H1 (cell line): ENCODE results near the gene NADSYN1. TPM values are rescaled to one million over a fixed set of nuclear protein-coding genes. Genes with fewer than 3 reads are reported as not detected.

Experiments
- CTCF ChIA-PET: fragments of 300-600 bp; sonication (Branson Sonifier 250); formaldehyde crosslinking; loops from one replicate; lab custom pipeline; 2021; ENCODE audit not compliant: partially characterized antibody; lab: Charles Lee
- POLR2A ChIA-PET: fragments of 300-600 bp; sonication (Branson Sonifier 250); formaldehyde crosslinking; loops from one replicate; lab custom pipeline; 2021; ENCODE audit warnings: inconsistent platforms; ENCODE audit not compliant: partially characterized antibody; lab: Charles Lee
- DNase-seq, 2 experiments: peaks; one replicate each; pipeline versions ENCODE4 v3.0.0 to v3.0.0-alpha.2; 2010 to 2022; ENCODE audit warnings: low spot score in 2 of 2, low read depth in 1 of 2, mixed read lengths in 1 of 2
- FAIRE-seq: peaks from 2 replicates; lab custom pipeline; 2011; peaks lifted over from hg19 to GRCh38; lab: Jason Lieb, UNC
- H2AFZ ChIP-seq: 2 replicates; pipeline ENCODE4 v1.8.1; 2012; ENCODE audit warnings: low read length, inconsistent platforms
- H2AK5ac ChIP-seq: 2 replicates; pipeline ENCODE4 v1.6.1; 2013; ENCODE audit warnings: low read depth, low read length
- H2BK120ac ChIP-seq: replicated peaks from 2 replicates; pipeline ENCODE3; 2013; ENCODE audit warnings: low read depth, low read length, inconsistent platforms
- H2BK12ac ChIP-seq: 2 replicates; pipeline ENCODE4 v1.6.1; 2013; ENCODE audit warnings: low read depth, low read length
- H2BK15ac ChIP-seq: 2 replicates; pipeline ENCODE4 v1.6.1; 2013; ENCODE audit warnings: low read length
- H2BK20ac ChIP-seq: 2 replicates; pipeline ENCODE4 v1.6.1; 2013; ENCODE audit warnings: low read length
- H2BK5ac ChIP-seq: 2 replicates; pipeline ENCODE4 v1.6.1; 2013; ENCODE audit warnings: low read depth, low read length
- H3K14ac ChIP-seq: 2 replicates; pipeline ENCODE4 v1.6.1; 2013; ENCODE audit warnings: inconsistent platforms; ENCODE audit not compliant: insufficient read length
- H3K18ac ChIP-seq: 2 replicates; pipeline ENCODE4 v1.6.1; 2013; ENCODE audit warnings: low read length; ENCODE audit errors: extremely low read depth
- H3K23ac ChIP-seq: 2 replicates; pipeline ENCODE4 v1.6.1; 2013; ENCODE audit warnings: inconsistent platforms; ENCODE audit not compliant: insufficient read length
- H3K23me2 ChIP-seq: 2 replicates; pipeline ENCODE4 v1.6.1; 2013; ENCODE audit warnings: low read depth, low read length
- H3K27ac ChIP-seq: 2 replicates; pipeline ENCODE4 v1.6.1; 2011; ENCODE audit warnings: low read depth, low read length, inconsistent platforms
- H3K27me3 ChIP-seq, 4 experiments: replicated peaks in 1 of 4; 1 replicate in 1 of 4; 2 replicates in 3 of 4; pipeline versions ENCODE4 v1.6.1 to v1.8.1; 2011 to 2013; ENCODE audit warnings: low read length in 3 of 4, mild to moderate bottlenecking in 3 of 4, inconsistent platforms in 2 of 4, mixed read lengths in 2 of 4, moderate library complexity in 1 of 4; ENCODE audit not compliant: control insufficient read depth in 3 of 4, insufficient read depth in 3 of 4; ENCODE audit errors: extremely low read depth in 1 of 4
- H3K36me3 ChIP-seq, 4 experiments: 2 replicates each; pipeline versions ENCODE4 v1.6.1 to v1.8.1; 2011 to 2013; ENCODE audit warnings: mild to moderate bottlenecking in 4 of 4, low read length in 3 of 4, moderate library complexity in 2 of 4, control low read depth in 1 of 4, inconsistent platforms in 1 of 4; ENCODE audit not compliant: insufficient read depth in 4 of 4, control insufficient read depth in 2 of 4
- H3K4ac ChIP-seq: replicated peaks from 2 replicates; pipeline ENCODE3; 2013; ENCODE audit warnings: low read length, low read depth, mixed read lengths, inconsistent platforms; ENCODE audit not compliant: insufficient read length
- H3K4me1 ChIP-seq, 4 experiments: replicated peaks in 1 of 4; 1 replicate in 1 of 4; 2 replicates in 3 of 4; pipeline versions ENCODE4 v1.6.1 to v1.8.1; 2011 to 2013; ENCODE audit warnings: low read length in 3 of 4, inconsistent platforms in 2 of 4, mixed read lengths in 1 of 4; ENCODE audit not compliant: insufficient read depth in 4 of 4, control insufficient read depth in 3 of 4
- H3K4me2 ChIP-seq, 2 experiments: 2 replicates each; pipeline versions ENCODE4 v1.6.1 to v1.8.1; 2011 to 2013; ENCODE audit warnings: low read depth in 2 of 2, low read length in 2 of 2, control low read depth in 1 of 2, inconsistent platforms in 1 of 2, mild to moderate bottlenecking in 1 of 2; ENCODE audit not compliant: insufficient read depth in 1 of 2
- H3K4me3 ChIP-seq, 4 experiments: fragments of 200-600, 300-600 bp in 1 of 4; sonication (generic), shearing (Covaris generic), sonication (Bioruptor Twin) in 1 of 4; 2 replicates each; pipeline versions ENCODE4 v1.5.1 to v1.8.1; 2011 to 2016; ENCODE audit warnings: low read length in 4 of 4, low read depth in 3 of 4, control low read depth in 2 of 4, inconsistent platforms in 2 of 4, mild to moderate bottlenecking in 2 of 4, mixed read lengths in 1 of 4, moderate library complexity in 1 of 4; ENCODE audit not compliant: insufficient read depth in 2 of 4; ENCODE audit errors: extremely low read depth in 1 of 4
- H3K56ac ChIP-seq: replicated peaks from 2 replicates; pipeline ENCODE3; 2013; ENCODE audit warnings: low read depth, mild to moderate bottlenecking, mixed read lengths, low read length, inconsistent platforms; ENCODE audit not compliant: insufficient read length
- H3K79me1 ChIP-seq: 2 replicates; pipeline ENCODE4 v1.6.1; 2013; ENCODE audit warnings: low read depth, low read length, control low read depth
- H3K79me2 ChIP-seq, 2 experiments: 2 replicates each; pipeline versions ENCODE4 v1.6.1 to v1.8.1; 2012 to 2013; ENCODE audit warnings: low read length in 2 of 2, mild to moderate bottlenecking in 2 of 2, inconsistent platforms in 1 of 2; ENCODE audit not compliant: insufficient read depth in 2 of 2, control insufficient read depth in 1 of 2
- H3K9ac ChIP-seq, 4 experiments: replicated peaks in 1 of 4; 1 replicate in 1 of 4; 2 replicates in 3 of 4; pipeline versions ENCODE4 v1.6.1 to v1.8.1; 2011 to 2013; ENCODE audit warnings: low read depth in 3 of 4, low read length in 3 of 4, control low read depth in 2 of 4, mild to moderate bottlenecking in 2 of 4, moderate library complexity in 2 of 4, inconsistent platforms in 1 of 4; ENCODE audit errors: extremely low read depth in 1 of 4
- H3K9me3 ChIP-seq, 2 experiments: 2 replicates each; pipeline versions ENCODE4 v1.6.1 to v1.8.1; 2012 to 2013; ENCODE audit warnings: mild to moderate bottlenecking in 2 of 2, moderate library complexity in 2 of 2, control low read depth in 1 of 2, inconsistent platforms in 1 of 2, low read depth in 1 of 2, low read length in 1 of 2, mixed read lengths in 1 of 2; ENCODE audit not compliant: insufficient read depth in 2 of 2
- H4K20me1 ChIP-seq, 2 experiments: replicated peaks in 1 of 2; 2 replicates each; pipeline versions ENCODE3 to v1.8.1; 2011 to 2013; ENCODE audit warnings: inconsistent platforms in 2 of 2, low read length in 2 of 2, mild to moderate bottlenecking in 1 of 2; ENCODE audit not compliant: insufficient read depth in 2 of 2, control insufficient read depth in 1 of 2
- H4K5ac ChIP-seq: 2 replicates; pipeline ENCODE4 v1.6.1; 2013; ENCODE audit warnings: low read length, low read depth, mixed read lengths, inconsistent platforms; ENCODE audit not compliant: insufficient read length
- H4K8ac ChIP-seq: 2 replicates; pipeline ENCODE4 v1.8.0; 2013; ENCODE audit warnings: mild to moderate bottlenecking, moderate library complexity, low read length, inconsistent platforms; ENCODE audit not compliant: insufficient read depth; ENCODE audit errors: extremely low read depth
- H4K91ac ChIP-seq: replicated peaks from 2 replicates; pipeline ENCODE3; 2013; ENCODE audit warnings: low read length, mixed read lengths, inconsistent platforms; ENCODE audit not compliant: insufficient read length
- ATF2 ChIP-seq: IDR thresholded peaks from 2 replicates; pipeline ENCODE4 v1.6.1; 2012; ENCODE audit warnings: low read length, inconsistent platforms
- EZH2 ChIP-seq: fragments of 200-600 bp; sonication (generic); IDR thresholded peaks from 2 replicates; pipeline ENCODE4 v1.7.1; 2012; ENCODE audit warnings: low read depth, mild to moderate bottlenecking, moderate library complexity, low read length, inconsistent platforms; ENCODE audit not compliant: severe bottlenecking
- JUN ChIP-seq: IDR thresholded peaks from 2 replicates; pipeline ENCODE4 v1.6.1; 2011; ENCODE audit warnings: low read depth, mild to moderate bottlenecking, improper control_type of control experiment, low read length
- WGBS, 2 experiments: shearing (Covaris generic) in 1 of 2; methylation state at CpG; one replicate each; pipeline versions ENCODE4 v1.1.6 to v1.1.7; 2013 to 2015; ENCODE audit warnings: low lambda C conversion rate in 2 of 2, mixed read lengths in 2 of 2, inconsistent platforms in 1 of 2, low coverage in 1 of 2, missing lambda C conversion rate in 1 of 2; ENCODE audit not compliant: insufficient replicate concordance in 2 of 2, insufficient coverage in 1 of 2, insufficient read length in 1 of 2; ENCODE audit errors: extremely low coverage in 1 of 2, missing lambda C conversion rate in 1 of 2; 5-methylcytosine and 5-hydroxymethylcytosine counted together
- polyA plus RNA-seq, 7 experiments: library from polyadenylated mRNA; depleted of rRNA in 3 of 7; stranded (reverse) in 5 of 7; unstranded in 2 of 7; fragments of >200 nt in 5 of 7; fragments of 200-250 nt in 2 of 7; gene quantifications; 1 replicate in 5 of 7; 2 replicates in 1 of 7; 4 replicates in 1 of 7; pipeline versions ENCODE4 v1.2.1 to v1.2.3, GENCODE V29; 2011 to 2013; ENCODE audit warnings: missing spikeins in 2 of 7, mixed read lengths in 2 of 7
- total RNA-seq: library from RNA; stranded (reverse); fragmentation: NEBNext Ultra II Directional; extraction: Animal tissue kit (Norgen Biotek cat#: 25700); gene quantifications from 2 replicates; pipeline ENCODE4 v1.2.1, GENCODE V29; 2021
- TF ChIP-seq, protein P1 (sequence below): IDR thresholded peaks from 2 replicates; pipeline ENCODE4 v1.6.1; 2012; ENCODE audit warnings: inconsistent platforms

NADSYN1 gene
- total and polyA plus RNA-seq, 2 of the 8 experiments (the other 6 are each of a cell fraction or from before 2014, with no cell fraction given) = 38.3 to 38.6 TPM

- Histone ChIP-seq H3K79me1 (no peaks in the 10 kb centered on the region), H3K23ac (no peak overlapping the region), H2BK12ac (no peak overlapping the region), H3K14ac (no peak overlapping the region), H3K9ac (no peak overlapping the region), H3K4ac (no peak overlapping the region), H3K23me2 (no peaks in the 10 kb centered on the region), H4K20me1 (peaks cover 1% of the 10 kb centered on the region in 2 experiments), H2BK20ac (no peak overlapping the region), H3K4me3 (no peak overlapping the region), H4K8ac (no peak overlapping the region), H3K27ac (no peak overlapping the region), H3K56ac (no peak overlapping the region), H3K4me2 (no peak overlapping the region), H3K9me3 (no peaks in the 10 kb centered on the region), H3K4me1 (no peaks in the 10 kb centered on the region), H3K36me3 (no peaks in the 10 kb centered on the region), H2AFZ (no peak overlapping the region), H3K79me2 (no peaks in the 10 kb centered on the region), H2BK120ac (no peak overlapping the region), H4K5ac (no peak overlapping the region), H2AK5ac (no peak overlapping the region), H2BK15ac (no peak overlapping the region), H3K27me3 (no peaks in the 10 kb centered on the region; a peak in 1 of 7 replicates), H4K91ac (no peak overlapping the region), H2BK5ac (no peak overlapping the region), H3K18ac (no peak overlapping the region)
- WGBS, 2 experiments = 80% methylated on average over 7 of the region's 7 CpGs; no CpG with 5 or more reads in 1 of the 2 experiments
- FAIRE-seq (no peak), DNase-seq (no peak)
- CTCF ChIA-PET = interaction anchor here (1.1 to 4.4 kb wide), 2 partner anchors 7 to 11 kb away, joined by 3 to 20 read pairs; no protein-coding TSS in a partner anchor
- TF ChIP-seq ATF2 (no peak), JUN (no peak), EZH2 (no peak)
- TF ChIP-seq, protein P1, sequence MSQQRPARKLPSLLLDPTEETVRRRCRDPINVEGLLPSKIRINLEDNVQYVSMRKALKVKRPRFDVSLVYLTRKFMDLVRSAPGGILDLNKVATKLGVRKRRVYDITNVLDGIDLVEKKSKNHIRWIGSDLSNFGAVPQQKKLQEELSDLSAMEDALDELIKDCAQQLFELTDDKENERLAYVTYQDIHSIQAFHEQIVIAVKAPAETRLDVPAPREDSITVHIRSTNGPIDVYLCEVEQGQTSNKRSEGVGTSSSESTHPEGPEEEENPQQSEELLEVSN = no peak
- POLR2A ChIA-PET = no interaction called here
Measured at GRCh38 chr11:71408826-71409225, 44.2 kb upstream of the NADSYN1 start.
